GM19372 (cell line): ENCODE results near the gene S1PR1.
"Not testable (repeated sequence)": the region's sequence is repeated elsewhere in the genome, so short reads cannot be mapped to it uniquely, and the experiment has no call there.

Source experiments
- ATAC-seq: cut with Tn5 transposase; IDR thresholded peaks from one replicate; pipeline ENCODE4 v1.9.1; 2021; ENCODE audit warnings: mild to moderate bottlenecking, low read depth, moderate library complexity; ENCODE audit not compliant: unreplicated experiment

Gene S1PR1

DNA sequence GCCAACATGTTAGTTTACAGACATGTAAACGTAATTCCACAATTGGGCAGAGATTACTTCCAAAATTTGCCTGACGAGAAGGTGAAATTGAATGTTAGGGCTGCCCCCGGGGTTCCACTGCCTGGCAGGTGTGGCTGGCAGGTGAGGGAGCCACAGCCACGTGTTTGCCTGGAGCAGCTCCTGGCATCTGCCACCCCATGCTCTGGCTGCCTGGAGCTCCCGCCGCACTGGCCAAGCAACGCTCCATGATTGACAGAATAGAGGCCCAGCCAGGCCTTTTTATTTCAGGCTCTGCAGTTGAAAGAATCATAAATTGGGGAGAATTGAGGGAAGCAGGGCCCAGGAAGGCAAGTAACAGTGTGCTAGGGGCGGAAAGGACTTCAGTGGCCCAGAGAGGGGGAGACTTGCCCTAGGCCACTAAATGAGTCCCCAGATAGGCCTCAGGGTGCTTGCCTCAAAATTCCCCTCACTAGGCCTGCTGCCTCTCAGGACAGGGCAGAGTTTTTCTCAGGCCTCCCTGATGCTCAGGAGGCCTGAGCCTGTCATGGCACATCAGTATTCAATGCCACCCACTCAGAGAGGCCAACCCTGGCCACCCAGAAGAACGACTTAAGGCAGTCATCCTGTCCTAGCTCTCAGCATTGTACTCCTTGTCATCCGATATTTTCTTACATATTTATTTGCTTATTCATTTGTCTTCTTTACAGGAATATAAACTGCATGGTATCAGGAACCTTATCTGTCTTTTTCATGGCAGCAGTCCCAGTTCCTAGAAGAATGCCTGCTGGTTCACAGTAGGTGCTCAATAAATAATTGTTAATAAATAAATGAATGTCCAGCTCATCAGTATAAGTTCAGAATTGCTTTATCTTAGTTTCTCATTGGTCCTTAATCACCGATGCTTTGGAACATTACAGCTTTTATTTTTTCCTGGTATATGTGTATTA lies 16.6 kb upstream of the S1PR1 start:
- no peak for ATAC-seq

DNA sequence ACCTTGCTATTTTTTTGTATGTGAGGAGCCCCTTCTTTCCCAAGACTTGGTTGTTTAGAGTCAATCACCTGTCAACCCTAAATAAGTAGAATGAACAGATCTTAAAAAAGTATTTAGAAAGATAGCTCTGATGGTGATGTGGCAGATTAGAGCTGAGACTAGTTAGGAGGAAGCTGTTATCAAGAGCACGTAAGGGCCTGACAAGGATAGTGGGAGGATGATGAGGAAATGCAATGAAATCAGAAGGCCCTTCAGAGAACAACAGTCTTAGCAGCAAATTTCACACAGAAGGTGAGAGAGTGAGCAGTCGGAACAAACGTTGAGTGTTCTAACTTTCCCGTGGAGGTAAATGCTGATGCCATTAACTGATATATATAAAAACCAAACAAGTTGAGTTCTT lies 15.9 kb upstream of the S1PR1 start:
- ATAC-seq = no peak

DNA sequence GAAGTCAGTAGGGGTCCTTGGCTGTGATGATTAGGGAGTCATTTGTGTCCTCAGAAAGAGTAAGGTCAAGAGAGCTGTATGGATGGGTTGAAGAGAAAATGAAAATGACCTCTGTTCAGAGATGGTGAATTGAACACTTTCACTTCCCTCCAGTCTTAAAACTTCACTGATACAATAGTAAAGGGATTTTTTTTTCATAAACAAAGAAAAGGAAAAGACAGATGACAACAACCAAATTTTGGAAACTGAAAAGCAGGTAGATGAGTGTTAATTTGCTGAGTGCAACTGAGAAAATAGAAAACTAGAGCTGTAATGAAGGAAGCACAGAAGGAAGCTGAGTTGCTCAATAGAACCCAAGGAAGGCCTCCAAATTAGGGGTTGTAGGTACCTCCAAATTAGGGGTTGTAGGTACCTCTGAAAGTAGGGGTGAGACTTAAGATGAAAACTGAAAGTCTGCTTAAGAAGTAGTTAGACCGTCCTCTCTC lies 14.8 kb upstream of the S1PR1 start:
- ATAC-seq = peak; percentile 98

DNA sequence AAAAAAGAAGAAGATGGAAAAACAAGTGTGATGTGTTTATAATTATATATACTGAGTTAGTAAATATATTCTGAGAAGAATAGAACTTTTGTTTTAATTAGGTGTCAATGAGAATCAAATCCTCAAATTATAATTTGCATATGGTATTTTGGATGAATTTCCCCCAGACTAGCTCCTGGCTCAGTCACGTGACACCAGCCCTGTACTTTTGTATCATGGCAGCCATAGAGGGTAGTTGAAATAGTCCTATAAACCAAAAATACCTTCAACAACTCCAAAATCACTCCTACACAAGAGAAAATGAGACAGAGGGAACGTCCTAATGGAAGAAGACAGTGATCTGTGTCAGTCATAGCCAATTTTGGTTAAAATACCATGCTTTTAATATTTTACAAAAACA lies 9.0 kb upstream of the S1PR1 start:
- no peak for ATAC-seq

DNA sequence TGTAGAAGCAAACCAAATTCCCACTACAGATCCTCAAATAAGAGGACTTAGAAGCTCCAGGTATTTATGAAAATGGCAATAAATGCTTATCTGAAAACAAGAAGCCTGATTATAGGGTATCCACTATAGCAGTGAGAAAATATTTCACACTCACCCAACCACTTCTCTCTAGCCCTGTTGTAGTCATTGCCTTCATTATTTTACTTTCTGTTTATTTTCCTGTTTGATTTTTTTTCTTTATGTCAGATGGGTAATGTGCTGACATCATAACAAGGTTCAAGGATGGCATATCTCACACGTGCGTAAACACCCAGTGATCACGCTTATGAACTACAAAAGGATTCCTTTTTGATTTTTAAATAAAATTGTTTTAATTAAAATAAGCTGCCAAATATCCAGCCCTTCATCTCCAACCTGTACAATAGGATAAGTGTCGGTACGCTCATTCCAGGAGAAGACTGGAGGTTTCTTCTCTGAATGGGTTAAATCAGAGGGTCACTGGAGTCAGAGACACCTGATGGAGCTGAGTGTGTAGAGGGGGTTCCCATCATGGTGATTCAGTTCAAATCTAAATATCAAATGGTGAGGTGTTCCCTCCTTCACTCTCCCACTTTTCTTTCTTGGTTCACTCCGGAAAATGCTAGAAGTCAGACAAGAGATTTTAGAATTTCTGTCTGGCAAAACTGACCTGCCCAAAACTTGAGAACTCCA lies 8.2 kb upstream of the S1PR1 start:
- no peak for ATAC-seq

DNA sequence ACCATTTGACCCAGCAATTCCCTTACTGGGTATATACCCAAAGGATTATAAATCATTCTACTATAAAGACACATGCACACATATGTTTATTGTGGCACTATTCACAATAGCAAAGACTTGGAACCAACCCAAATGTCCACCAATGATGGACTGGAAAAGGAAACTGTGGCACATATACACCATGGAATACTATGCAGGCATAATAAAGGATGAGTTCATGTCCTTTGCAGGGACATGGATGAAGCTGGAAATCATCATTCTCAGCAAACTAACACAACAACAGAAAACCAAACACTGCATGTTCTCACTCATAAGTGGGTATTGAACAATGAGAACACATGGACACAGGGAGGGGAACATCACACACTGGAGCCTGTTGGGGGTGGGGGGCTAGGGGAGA lies 4.6 kb upstream of the S1PR1 start:
- not testable (repeated sequence) for ATAC-seq

DNA sequence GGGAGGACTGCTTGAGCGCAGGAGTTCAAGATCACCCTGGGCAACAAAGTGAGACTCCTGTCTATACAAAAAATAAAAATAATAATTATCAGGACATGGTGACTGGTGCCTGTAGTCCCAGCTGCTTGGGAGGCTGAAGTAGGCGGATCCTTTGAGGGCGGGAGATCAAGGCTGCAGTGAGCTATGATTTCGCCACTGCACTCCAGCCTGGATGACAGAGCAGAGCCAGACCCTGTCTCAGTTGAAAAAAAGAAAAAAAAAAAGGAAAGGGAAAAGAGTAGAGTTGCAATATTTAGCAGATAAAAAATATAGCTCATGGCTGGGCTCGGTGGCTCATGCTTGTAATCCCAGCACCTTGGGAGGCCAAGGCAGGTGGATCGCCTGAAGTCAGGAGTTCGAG lies 3.3 kb upstream of the S1PR1 start:
- ATAC-seq = no peak

DNA sequence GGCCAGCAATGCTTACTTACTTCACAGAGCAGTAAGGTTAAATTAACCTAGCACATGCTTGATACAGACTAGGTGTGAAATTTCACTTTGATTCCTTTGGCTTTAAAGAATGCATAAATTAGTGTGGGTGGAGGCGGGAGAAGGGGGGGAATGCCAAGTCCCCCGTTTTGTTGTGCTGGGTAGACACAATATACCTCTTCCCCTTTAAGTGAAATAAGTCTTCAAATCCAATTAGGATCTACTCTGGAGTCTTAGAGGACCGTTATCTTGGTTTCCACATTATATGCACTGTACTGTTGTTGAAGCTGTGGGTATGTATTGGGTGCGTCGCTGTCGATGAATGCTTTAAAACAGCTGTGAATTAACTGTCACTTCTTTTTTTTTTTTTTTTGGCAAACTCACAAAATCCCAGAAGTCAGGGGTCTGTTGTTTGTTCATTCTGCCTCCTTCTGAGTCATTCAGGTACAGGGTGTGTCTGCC lies 1.6 kb upstream of the S1PR1 start:
- no peak for ATAC-seq

DNA sequence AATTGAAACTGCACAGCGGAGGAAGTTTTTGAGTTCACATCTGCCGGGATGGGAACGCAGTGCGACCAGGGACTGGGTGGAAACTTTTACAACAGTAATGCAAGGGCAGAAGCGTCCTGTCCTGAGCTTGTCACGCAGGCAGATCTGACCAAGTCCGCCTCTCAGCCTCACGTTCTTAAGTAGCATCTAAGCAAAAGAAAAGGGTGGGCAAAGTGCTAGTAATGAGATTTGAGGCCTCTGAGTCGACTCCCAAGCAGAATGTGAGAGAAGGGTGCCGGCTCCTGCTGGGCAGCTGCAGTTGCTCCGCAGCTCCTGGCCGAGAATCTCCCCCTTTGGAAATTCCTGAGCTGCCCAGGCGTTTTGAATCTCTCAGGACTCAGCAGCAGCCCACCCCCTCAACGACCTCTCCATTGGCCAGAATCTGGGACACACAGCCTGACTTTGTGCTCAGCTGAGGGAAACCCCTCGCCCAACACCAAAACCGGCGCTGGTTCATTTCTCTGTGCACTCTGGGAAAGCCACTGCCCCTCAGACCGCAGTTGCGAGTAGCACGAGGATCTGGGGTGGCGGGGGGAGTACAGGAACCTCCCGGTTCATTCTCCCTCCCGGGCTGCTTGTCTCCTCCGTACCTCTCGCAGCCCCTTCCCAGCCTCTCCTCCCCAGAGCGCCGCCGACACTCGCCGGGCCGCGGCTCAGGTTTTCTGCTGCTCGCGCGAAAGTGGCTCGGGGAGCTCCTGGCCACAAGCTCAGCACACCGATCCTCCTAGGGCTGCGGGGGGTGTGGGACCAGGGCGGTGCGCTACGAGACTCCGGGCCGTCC lies 913 bp upstream of the S1PR1 start:
- ATAC-seq = peak; percentile 51

DNA sequence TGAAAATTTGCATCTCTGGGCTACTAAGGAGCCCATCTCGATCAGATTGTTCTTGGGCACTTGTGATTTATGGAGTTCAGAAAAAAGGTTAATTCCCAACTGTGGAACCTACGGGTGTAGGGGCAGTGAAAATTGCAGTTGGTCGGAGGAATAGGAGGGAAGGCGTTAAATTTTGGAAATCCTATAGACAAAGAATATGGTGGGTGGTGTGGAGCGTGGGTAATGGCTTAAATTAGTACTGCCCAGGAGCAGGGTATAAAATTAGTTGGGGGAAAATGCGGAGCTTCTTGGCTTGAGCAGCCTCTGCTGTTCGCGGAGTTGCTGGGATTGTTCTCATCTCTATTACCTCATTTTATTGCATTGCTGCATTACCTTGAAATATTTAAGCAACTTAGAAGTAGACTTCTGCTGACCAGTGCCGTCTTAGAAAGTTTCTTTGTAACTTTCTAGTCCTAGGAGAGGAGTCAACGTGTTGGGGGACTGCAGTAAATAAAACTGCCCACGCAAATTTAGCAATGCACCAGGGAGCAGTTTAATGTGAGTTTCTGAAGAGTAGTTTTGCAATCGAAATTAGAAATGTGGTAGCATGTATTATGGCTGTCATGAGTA lies 514 bp downstream of the S1PR1 start:
- no peak for ATAC-seq

DNA sequence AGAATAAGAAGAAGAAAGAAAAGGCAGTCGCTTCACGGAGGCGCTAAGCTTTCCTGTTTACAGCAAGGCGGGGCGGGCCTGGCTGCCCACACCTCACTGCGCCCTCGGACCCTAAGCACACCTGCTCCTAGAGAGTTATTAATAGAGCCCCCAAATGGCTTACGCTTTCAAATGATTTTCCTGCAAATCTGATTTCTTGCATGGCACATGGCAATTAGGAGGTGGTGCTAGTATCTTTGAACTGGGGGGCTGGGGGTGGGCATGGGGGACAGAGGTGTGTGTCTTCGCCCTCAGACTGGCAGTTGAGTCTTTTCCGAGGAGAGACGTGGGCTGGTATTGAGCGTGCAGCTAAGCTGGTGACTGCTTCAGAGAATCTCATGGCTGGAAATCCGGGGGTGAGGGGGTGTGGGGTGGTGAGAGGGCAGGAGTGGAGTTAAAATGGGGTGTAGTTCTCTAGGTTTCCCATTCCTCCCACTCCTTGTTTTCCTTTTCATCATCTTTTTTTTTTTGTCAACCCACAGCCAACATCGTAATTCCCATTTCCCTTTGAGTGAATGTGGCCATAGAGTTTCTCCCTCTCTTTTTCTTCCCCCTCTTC lies 1.3 kb downstream of the S1PR1 start:
- no peak for ATAC-seq

DNA sequence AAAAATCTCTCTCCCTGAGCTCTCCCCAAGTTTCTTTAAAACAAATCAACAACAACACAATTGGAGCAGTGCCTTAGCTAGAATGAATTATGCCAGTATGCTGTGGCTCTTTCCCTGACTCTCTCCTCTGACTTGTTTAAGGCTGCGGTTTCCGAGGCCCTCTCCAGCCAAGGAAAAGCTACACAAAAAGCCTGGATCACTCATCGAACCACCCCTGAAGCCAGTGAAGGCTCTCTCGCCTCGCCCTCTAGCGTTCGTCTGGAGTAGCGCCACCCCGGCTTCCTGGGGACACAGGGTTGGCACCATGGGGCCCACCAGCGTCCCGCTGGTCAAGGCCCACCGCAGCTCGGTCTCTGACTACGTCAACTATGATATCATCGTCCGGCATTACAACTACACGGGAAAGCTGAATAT lies 1.9 kb downstream of the S1PR1 start:
- no peak for ATAC-seq

DNA sequence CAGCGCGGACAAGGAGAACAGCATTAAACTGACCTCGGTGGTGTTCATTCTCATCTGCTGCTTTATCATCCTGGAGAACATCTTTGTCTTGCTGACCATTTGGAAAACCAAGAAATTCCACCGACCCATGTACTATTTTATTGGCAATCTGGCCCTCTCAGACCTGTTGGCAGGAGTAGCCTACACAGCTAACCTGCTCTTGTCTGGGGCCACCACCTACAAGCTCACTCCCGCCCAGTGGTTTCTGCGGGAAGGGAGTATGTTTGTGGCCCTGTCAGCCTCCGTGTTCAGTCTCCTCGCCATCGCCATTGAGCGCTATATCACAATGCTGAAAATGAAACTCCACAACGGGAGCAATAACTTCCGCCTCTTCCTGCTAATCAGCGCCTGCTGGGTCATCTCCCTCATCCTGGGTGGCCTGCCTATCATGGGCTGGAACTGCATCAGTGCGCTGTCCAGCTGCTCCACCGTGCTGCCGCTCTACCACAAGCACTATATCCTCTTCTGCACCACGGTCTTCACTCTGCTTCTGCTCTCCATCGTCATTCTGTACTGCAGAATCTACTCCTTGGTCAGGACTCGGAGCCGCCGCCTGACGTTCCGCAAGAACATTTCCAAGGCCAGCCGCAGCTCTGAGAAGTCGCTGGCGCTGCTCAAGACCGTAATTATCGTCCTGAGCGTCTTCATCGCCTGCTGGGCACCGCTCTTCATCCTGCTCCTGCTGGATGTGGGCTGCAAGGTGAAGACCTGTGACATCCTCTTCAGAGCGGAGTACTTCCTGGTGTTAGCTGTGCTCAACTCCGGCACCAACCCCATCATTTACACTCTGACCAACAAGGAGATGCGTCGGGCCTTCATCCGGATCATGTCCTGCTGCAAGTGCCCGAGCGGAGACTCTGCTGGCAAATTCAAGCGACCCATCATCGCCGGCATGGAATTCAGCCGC lies 2.5 kb downstream of the S1PR1 start:
- ATAC-seq = no peak

DNA sequence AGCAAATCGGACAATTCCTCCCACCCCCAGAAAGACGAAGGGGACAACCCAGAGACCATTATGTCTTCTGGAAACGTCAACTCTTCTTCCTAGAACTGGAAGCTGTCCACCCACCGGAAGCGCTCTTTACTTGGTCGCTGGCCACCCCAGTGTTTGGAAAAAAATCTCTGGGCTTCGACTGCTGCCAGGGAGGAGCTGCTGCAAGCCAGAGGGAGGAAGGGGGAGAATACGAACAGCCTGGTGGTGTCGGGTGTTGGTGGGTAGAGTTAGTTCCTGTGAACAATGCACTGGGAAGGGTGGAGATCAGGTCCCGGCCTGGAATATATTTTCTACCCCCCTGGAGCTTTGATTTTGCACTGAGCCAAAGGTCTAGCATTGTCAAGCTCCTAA lies 3.2 kb downstream of the S1PR1 start:
- no peak for ATAC-seq

DNA sequence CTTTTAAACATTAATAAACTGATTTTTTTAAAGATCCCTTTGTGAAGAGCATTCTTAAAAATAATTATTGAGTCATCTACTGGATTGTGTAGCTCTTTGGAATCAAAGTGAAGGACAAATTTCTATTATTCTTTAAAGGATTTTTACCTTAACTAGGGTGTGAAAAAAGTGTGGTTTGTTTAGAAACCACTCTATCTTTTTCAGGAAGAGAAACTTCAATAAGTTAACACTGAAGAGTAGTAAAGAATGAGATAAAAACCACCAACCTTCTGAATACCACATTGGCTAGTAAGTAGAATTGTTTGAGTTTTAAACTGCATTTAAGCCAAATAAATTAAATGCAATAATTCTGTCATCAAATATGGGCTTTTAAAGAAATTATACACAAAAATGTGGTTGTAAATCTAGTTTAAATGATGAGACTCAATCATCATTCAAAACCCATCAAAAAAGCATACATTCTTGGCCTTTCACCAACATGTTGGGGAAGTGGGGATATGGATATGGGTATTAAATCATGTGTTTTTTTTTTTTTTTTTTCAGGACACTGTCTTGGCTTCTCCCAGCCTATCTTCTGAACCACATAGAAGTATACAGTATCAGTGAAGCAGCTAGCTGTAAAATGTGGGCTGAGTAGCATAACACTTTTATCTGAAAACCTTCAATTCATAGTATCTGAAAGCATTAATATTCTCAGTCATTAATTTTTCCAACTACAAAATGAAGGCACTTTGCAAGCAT lies 4.8 kb downstream of the S1PR1 start:
- ATAC-seq = no peak

DNA sequence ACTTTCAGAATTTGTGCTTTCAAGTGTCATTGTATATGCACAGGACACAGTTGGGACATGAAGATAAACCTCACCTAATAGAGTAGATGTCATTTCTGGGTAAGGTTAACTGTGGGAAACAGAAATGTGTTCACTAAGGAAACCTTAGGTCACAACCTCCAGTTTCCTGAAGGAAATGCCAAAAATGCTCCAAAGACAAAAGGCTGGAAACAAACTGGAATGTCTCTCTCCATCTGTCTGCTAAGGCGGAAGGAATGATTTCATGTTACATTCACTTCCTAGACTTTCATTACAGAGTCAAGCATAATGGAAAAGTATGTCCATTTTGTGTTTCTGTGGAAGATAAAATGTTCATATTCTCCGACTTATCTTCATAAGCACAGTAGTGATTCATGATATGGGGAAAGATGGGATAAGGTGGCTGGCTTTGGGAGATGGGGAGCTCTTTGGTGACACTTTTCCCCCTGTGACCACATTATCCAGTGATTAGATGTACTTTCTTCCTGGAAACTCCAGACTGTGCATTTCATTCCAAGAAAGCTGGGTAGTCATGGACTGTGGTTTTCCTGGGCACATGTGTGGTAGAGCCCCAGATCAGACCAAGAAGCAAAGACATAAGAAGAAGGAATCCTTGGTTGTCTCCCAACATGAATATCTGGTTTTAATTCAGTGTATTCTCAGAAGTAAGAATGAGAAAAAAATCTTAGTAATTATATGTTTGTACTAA lies 5.7 kb downstream of the S1PR1 start:
- no peak for ATAC-seq

DNA sequence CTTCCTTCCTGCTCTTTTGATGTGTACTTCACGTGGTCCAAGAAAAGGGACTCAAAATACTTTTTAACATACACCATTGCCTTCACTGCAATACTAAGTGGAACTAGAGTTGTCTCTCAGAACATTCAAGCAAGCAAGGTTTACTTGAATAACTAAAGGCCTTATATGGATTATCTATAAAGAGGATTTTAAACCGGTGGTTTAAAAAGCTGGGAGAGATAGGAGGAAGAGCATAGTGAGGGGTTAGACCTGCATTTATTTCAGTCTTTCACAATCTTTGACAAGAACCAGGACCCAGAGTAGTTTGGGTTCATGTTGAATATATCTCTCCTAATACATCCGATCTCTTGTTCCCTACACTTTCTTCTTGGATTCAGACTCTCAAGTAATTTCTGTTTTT lies 6.9 kb downstream of the S1PR1 start:
- ATAC-seq = no peak
